ENCODE data around the gene LMCD1.

DNA sequence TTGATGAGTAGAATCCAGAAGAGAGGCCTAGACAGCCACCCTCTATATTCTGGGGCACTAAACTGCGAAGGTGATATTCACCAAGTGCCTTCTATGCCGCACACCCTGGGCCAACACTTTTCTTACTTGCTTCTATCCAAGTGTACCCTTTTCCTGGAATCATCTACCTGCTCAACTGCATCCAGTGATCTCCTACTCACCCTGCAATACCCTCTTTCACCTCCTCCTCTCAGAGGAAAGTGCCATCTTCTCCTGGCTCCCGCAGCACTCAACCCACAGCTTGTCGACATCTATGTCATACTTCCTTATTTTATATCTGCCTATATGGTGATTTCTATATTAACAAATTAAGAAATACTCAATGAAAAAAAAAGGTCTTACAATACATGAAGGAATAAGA, 28.6 kb upstream of the LMCD1 start:
- TF ChIP-seq EZH2phosphoT487 (IDR thresholded peaks at IDR 0.05; ENCODE audit: borderline replicate concordance, low read depth, low read length) (no peak), CTCF (conservative IDR thresholded peaks at IDR 0.05; ENCODE audit: low read length) (no peak)
